Mammary epithelial cell (primary cell): Measurements from ENCODE around the gene DELE1.

ENCODE experiments used
- EZH2 ChIP-seq: IDR thresholded peaks from 2 replicates; pipeline ENCODE4 v1.6.1; 2012; ENCODE audit warnings: low read length, inconsistent platforms, borderline replicate concordance
- TF ChIP-seq, protein P1 (sequence below), 2 donors: IDR thresholded peaks in 1 of 2; conservative IDR thresholded peaks in 1 of 2; 2 replicates each; pipeline ENCODE4 v1.5.1; 2011 to 2012; ENCODE audit warnings: inconsistent platforms in 2 of 2, low read length in 2 of 2, mild to moderate bottlenecking in 2 of 2, control low read depth in 1 of 2, low read depth in 1 of 2; ENCODE audit not compliant: insufficient read depth in 1 of 2; ENCODE audit errors: extremely low read depth in 1 of 2

DNA sequence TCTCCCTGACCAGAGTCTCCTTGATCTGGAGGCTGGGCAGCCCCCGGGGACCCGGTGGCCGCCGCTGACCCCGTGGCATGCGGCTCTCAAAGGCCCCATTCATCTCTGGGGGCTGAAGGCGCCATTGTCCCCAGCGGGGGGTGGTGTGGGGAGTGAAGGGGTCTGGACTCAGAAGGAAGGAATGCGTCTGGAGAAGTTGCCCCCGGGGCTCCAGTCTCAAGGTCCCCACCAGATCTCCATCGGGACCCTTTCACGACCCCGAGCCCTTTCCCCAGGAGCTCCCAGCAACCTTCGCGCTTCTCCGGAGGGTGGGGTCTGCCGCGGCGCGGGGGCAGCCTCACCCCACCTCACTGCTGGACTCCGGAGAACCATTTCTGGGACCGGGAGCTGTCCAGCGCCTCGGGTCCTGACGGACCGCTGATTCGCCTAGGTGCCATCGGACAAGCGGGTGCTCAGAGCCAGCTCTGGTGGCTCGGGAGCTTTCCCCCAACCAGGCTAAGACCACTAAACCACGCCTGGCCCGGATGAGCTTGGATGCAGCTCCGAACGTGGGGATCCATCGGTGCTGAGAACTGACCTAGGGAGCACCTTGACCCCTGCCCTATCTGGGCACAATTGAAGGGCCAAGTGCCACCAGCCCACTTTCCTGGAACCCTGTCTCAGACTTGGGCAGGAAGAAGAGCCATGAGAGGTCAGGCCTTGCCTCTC is 40.3 kb upstream of the DELE1 start:
- TF ChIP-seq, protein P1, sequence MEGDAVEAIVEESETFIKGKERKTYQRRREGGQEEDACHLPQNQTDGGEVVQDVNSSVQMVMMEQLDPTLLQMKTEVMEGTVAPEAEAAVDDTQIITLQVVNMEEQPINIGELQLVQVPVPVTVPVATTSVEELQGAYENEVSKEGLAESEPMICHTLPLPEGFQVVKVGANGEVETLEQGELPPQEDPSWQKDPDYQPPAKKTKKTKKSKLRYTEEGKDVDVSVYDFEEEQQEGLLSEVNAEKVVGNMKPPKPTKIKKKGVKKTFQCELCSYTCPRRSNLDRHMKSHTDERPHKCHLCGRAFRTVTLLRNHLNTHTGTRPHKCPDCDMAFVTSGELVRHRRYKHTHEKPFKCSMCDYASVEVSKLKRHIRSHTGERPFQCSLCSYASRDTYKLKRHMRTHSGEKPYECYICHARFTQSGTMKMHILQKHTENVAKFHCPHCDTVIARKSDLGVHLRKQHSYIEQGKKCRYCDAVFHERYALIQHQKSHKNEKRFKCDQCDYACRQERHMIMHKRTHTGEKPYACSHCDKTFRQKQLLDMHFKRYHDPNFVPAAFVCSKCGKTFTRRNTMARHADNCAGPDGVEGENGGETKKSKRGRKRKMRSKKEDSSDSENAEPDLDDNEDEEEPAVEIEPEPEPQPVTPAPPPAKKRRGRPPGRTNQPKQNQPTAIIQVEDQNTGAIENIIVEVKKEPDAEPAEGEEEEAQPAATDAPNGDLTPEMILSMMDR (conservative IDR thresholded peaks at IDR 0.05 in 1 of 2, IDR thresholded peaks at IDR 0.05 in 1 of 2; ENCODE audit: extremely low read depth in 1 of 2, insufficient read depth in 1 of 2, low read depth in 1 of 2, low read length in 2 of 2) = no peak
- TF ChIP-seq EZH2 = no peak
